IMR-90 (cell line): Measurements from ENCODE around the gene OPTC. TPM values are rescaled to one million over a fixed set of nuclear protein-coding genes. Genes with fewer than 3 reads are reported as not detected.

Experiments
- ATAC-seq: fragments of 200-7000 bp; cut with Tn5 transposase; 2 replicates; pipeline ENCODE4 v1.9.1; 2020; ENCODE audit warnings: low read depth, mild to moderate bottlenecking, moderate library complexity
- BruUV-seq: library from RNA; stranded (reverse); fragments of 400-500 nt; replicated peaks from 2 replicates; lab custom pipeline; 2021; lab: Mats Ljungman, UMichigan
- CTCF ChIA-PET: fragments of 300-600 bp; formaldehyde crosslinking; extraction: SDS; loops from one replicate; lab custom pipeline; 2021; ENCODE audit warnings: antibody characterized with exemption; lab: Yijun Ruan, JAX
- POLR2A ChIA-PET: fragments of 300-600 bp; sonication (Branson Sonifier 250); formaldehyde crosslinking; loops from one replicate; lab custom pipeline; 2022; ENCODE audit warnings: antibody characterized with exemption; ENCODE audit not compliant: unreplicated experiment; lab: Charles Lee
- DNase-seq: peaks from one replicate; pipeline ENCODE4 v3.0.0; 2013
- H2AFZ ChIP-seq: replicated peaks from 2 replicates; pipeline ENCODE3; 2013; ENCODE audit warnings: low read length, mild to moderate bottlenecking; ENCODE audit not compliant: poor library complexity
- H2AK5ac ChIP-seq: 2 replicates; pipeline ENCODE4 v1.6.1; 2013; ENCODE audit warnings: low read depth, low read length, inconsistent platforms
- H2AK9ac ChIP-seq: replicated peaks from 2 replicates; pipeline ENCODE3; 2013; ENCODE audit warnings: mild to moderate bottlenecking, low read depth, low read length, moderate library complexity; ENCODE audit not compliant: poor library complexity
- H2BK120ac ChIP-seq: 2 replicates; pipeline ENCODE4 v1.6.1; 2013; ENCODE audit warnings: low read depth, low read length, inconsistent platforms
- H2BK15ac ChIP-seq: 3 replicates; pipeline ENCODE4 v1.6.1; 2013; ENCODE audit warnings: low read depth, low read length, inconsistent platforms
- H2BK20ac ChIP-seq: 2 replicates; pipeline ENCODE4 v1.6.1; 2013; ENCODE audit warnings: low read depth, mild to moderate bottlenecking, inconsistent platforms, low read length, moderate library complexity
- H2BK5ac ChIP-seq: 2 replicates; pipeline ENCODE4 v1.6.1; 2013; ENCODE audit warnings: mild to moderate bottlenecking, low read depth, low read length, inconsistent platforms; ENCODE audit not compliant: poor library complexity, severe bottlenecking
- H3K14ac ChIP-seq: replicated peaks from 2 replicates; pipeline ENCODE4 v1.6.1; 2013; ENCODE audit warnings: low read depth, low read length, inconsistent platforms
- H3K18ac ChIP-seq: 2 replicates; pipeline ENCODE4 v1.6.1; 2013; ENCODE audit warnings: low read depth, low read length, control low read depth
- H3K23ac ChIP-seq: 2 replicates; pipeline ENCODE4 v1.6.1; 2013; ENCODE audit warnings: low read depth, low read length, inconsistent platforms
- H3K27ac ChIP-seq: 2 replicates; pipeline ENCODE4 v1.5.1; 2013; ENCODE audit warnings: mild to moderate bottlenecking, control low read depth, low read length; ENCODE audit not compliant: insufficient read depth
- H3K27me3 ChIP-seq: 2 replicates; pipeline ENCODE4 v1.6.1; 2013; ENCODE audit warnings: low read length; ENCODE audit not compliant: control insufficient read depth, insufficient read depth
- H3K36me3 ChIP-seq: 2 replicates; pipeline ENCODE4 v1.6.1; 2013; ENCODE audit warnings: low read length, mixed read lengths; ENCODE audit not compliant: control insufficient read depth, insufficient read depth
- H3K4ac ChIP-seq: 2 replicates; pipeline ENCODE4 v1.6.1; 2013; ENCODE audit warnings: low read depth, low read length, inconsistent platforms
- H3K4me1 ChIP-seq: 2 replicates; pipeline ENCODE4 v1.6.1; 2013; ENCODE audit warnings: low read length, mixed read lengths; ENCODE audit not compliant: control insufficient read depth, insufficient read depth
- H3K4me2 ChIP-seq: 2 replicates; pipeline ENCODE4 v1.6.1; 2013; ENCODE audit warnings: low read depth, mild to moderate bottlenecking, control low read depth, low read length, moderate library complexity
- H3K4me3 ChIP-seq: 2 replicates; pipeline ENCODE4 v1.5.1; 2013; ENCODE audit warnings: low read depth, mild to moderate bottlenecking, control low read depth, low read length, moderate library complexity; ENCODE audit not compliant: insufficient read depth
- H3K56ac ChIP-seq: 2 replicates; pipeline ENCODE4 v1.6.1; 2013; ENCODE audit warnings: low read length, inconsistent platforms; ENCODE audit not compliant: insufficient read depth; ENCODE audit errors: extremely low read depth
- H3K79me1 ChIP-seq, 2 experiments: 2 replicates each; pipeline ENCODE4 v1.6.1; 2013; ENCODE audit warnings: low read length in 2 of 2, inconsistent platforms in 1 of 2, low read depth in 1 of 2
- H3K9ac ChIP-seq: 2 replicates; pipeline ENCODE4 v1.6.1; 2013; ENCODE audit warnings: low read depth, low read length, control low read depth
- H3K9me1 ChIP-seq: 2 replicates; pipeline ENCODE4 v1.6.1; 2013; ENCODE audit warnings: low read length, inconsistent platforms; ENCODE audit not compliant: insufficient read depth
- H3K9me3 ChIP-seq: 2 replicates; pipeline ENCODE4 v1.6.1; 2013; ENCODE audit warnings: low read length; ENCODE audit not compliant: control insufficient read depth, insufficient read depth
- H4K20me1 ChIP-seq: 2 replicates; pipeline ENCODE4 v1.6.1; 2013; ENCODE audit warnings: low read length, inconsistent platforms; ENCODE audit not compliant: insufficient read depth
- H4K5ac ChIP-seq: 2 replicates; pipeline ENCODE4 v1.6.1; 2013; ENCODE audit warnings: mild to moderate bottlenecking, low read depth, low read length, control low read depth
- H4K8ac ChIP-seq, 2 experiments: 2 replicates each; pipeline ENCODE4 v1.6.1; 2013; ENCODE audit warnings: low read depth in 2 of 2, low read length in 2 of 2, control low read depth in 1 of 2, inconsistent platforms in 1 of 2
- H4K91ac ChIP-seq: 2 replicates; pipeline ENCODE4 v1.6.1; 2013; ENCODE audit warnings: low read depth, low read length, inconsistent platforms; ENCODE audit not compliant: insufficient read depth
- BHLHE40 ChIP-seq: fragments of 150-350 bp; IDR thresholded peaks from 2 replicates; pipeline ENCODE4 v1.6.1; 2016; ENCODE audit warnings: mild to moderate bottlenecking, low read depth, low read length
- CEBPB ChIP-seq: IDR thresholded peaks from 2 replicates; pipeline ENCODE4 v1.6.1; 2012; ENCODE audit warnings: low read depth, low read length, improper control_type of control experiment
- ELK1 ChIP-seq: fragments of 150-350 bp; IDR thresholded peaks from 2 replicates; pipeline ENCODE4 v1.6.1; 2016; ENCODE audit warnings: low read depth, mild to moderate bottlenecking, low read length, moderate library complexity, borderline replicate concordance
- FOS ChIP-seq: fragments of 150-350 bp; IDR thresholded peaks from 2 replicates; pipeline ENCODE4 v1.6.1; 2016; ENCODE audit warnings: low read depth, low read length
- MXI1 ChIP-seq: IDR thresholded peaks from 2 replicates; pipeline ENCODE4 v1.6.1; 2012; ENCODE audit warnings: low read depth, mild to moderate bottlenecking, low read length, moderate library complexity, borderline replicate concordance
- NFE2L2 ChIP-seq: fragments of 150-350 bp; IDR thresholded peaks from 2 replicates; pipeline ENCODE4 v1.6.1; 2016; ENCODE audit warnings: low read depth, mild to moderate bottlenecking, low read length
- POLR2A ChIP-seq: IDR thresholded peaks from 2 replicates; pipeline ENCODE4 v1.6.1; 2012; ENCODE audit warnings: mild to moderate bottlenecking, low read depth, low read length
- USF2 ChIP-seq: fragments of 150-350 bp; IDR thresholded peaks from 2 replicates; pipeline ENCODE4 v1.6.1; 2017; ENCODE audit warnings: mild to moderate bottlenecking, antibody characterized with exemption, low read length, low read depth
- WGBS, 2 experiments: methylation state at CpG; one replicate each; pipeline versions ENCODE4 v1.1.5 to v1.1.7; 2013; ENCODE audit warnings: missing lambda C conversion rate in 2 of 2; ENCODE audit not compliant: insufficient read length in 1 of 2; ENCODE audit errors: extremely low coverage in 2 of 2; 5-methylcytosine and 5-hydroxymethylcytosine counted together
- dilution Hi-C: fragments of 300-500 bp; cut with HindIII; formaldehyde crosslinking; loops from one replicate; pipeline ENCODE4 v1.14.3; 2018; ENCODE audit warnings: low sequenced_read_pairs; ENCODE audit not compliant: unreplicated experiment
- in situ Hi-C: fragments of 300-500 bp; cut with MboI; formaldehyde crosslinking; loops from 3 replicates; pipeline ENCODE4 v1.14.3; 2019; ENCODE audit warnings: low sequenced_read_pairs, inconsistent platforms, mixed read lengths
- intact Hi-C: fragments of 100-400 bp; cut with micrococcal nuclease; formaldehyde crosslinking; loops from 2 replicates; pipeline ENCODE4 v1.10.0; 2022
- polyA plus RNA-seq, 3 experiments: library from polyadenylated mRNA; depleted of rRNA; stranded (reverse); fragments of >200 nt; gene quantifications; 2 replicates each; pipeline ENCODE4 v1.2.3, GENCODE V29; 2012; ENCODE audit warnings: low replicate concordance in 1 of 3
- total RNA-seq: library from RNA; depleted of rRNA; stranded (reverse); fragments of >200 nt; gene quantifications from 2 replicates; pipeline ENCODE4 v1.2.3, GENCODE V29; 2012

Gene OPTC
- total and polyA plus RNA-seq, 2 of the 4 experiments (the other 2 are of a cell fraction), result not detected

- no TSS peak for BruUV-seq
- Histone ChIP-seq H3K14ac (no peak overlapping the region), H4K8ac (no peak overlapping the region), H2BK15ac (no peak overlapping the region), H3K36me3 (no peaks in the 10 kb centered on the region), H3K4me3 (no peak overlapping the region), H2AFZ (no peak overlapping the region), H3K9me1 (peaks cover 3% of the 10 kb centered on the region; the same call in 1 of the 2 replicates), H3K9me3 (no peaks in the 10 kb centered on the region), H2AK5ac (no peak overlapping the region), H2BK120ac (no peak overlapping the region), H2BK5ac (no peak overlapping the region), H3K18ac (no peak overlapping the region), H3K23ac (no peak overlapping the region), H2BK20ac (no peak overlapping the region), H4K91ac (no peak overlapping the region), H4K20me1 (no peaks in the 10 kb centered on the region), H3K27me3 (no peaks in the 10 kb centered on the region), H3K4me2 (no peak overlapping the region), H3K27ac (no peak overlapping the region), H3K9ac (no peak overlapping the region), H3K4ac (no peak overlapping the region), H3K56ac (no peak overlapping the region), H4K5ac (no peak overlapping the region), H3K79me1 (no peaks in the 10 kb centered on the region), H3K4me1 (peaks cover 3% of the 10 kb centered on the region), H2AK9ac (no peak overlapping the region)
- TF ChIP-seq BHLHE40, result no peak
- TF ChIP-seq ELK1, result no peak
- TF ChIP-seq POLR2A, result no peak
- no peak for TF ChIP-seq FOS
- TF ChIP-seq CEBPB, result no peak
- no peak for TF ChIP-seq MXI1
- no peak for TF ChIP-seq NFE2L2
- TF ChIP-seq USF2, result no peak
- dilution Hi-C loops, result no loop called here
- intact Hi-C loops, result no loop called here
- WGBS, 2 experiments, result no CpG with 5 or more reads among the region's 4 CpGs
- POLR2A ChIA-PET, result no interaction called here
- DNase-seq (no peak), ATAC-seq (no peak)
- in situ Hi-C loops, result no loop called here
- CTCF ChIA-PET, result interaction anchor here (1.1 kb wide), 1 partner anchor 9 kb away, joined by 3 read pairs; no protein-coding TSS in a partner anchor
These were observed 53.2 kb downstream of the OPTC start for GRCh38 chr1:203547147-203547546.
